Measurements from ENCODE around the gene MYH16.

DNA sequence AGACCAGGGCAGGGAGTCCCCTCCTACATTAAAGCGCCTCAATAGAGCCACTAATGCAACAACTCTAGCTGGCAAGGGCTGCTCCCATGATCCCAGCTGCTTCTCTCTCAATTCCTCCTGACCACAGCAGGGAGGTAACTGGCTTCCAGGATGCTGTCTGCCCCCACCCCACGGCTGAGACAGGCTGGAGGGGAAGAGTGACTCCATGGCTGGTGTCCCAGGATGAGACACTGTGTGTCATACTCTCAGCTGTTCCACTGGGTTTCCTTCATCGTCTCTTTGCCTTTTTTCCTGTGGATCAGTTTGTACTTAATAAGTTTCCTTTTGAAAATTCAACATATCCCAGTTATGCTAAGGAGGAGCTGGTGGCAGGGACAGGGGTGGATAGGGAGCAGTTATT lies 27.7 kb upstream of the MYH16 start:
- TF ChIP-seq POLR2AphosphoS5 (IDR thresholded peaks at IDR 0.05) (no peak), POLR2A (IDR thresholded peaks at IDR 0.05) (no peak)
- TF ChIP-seq, protein P1, sequence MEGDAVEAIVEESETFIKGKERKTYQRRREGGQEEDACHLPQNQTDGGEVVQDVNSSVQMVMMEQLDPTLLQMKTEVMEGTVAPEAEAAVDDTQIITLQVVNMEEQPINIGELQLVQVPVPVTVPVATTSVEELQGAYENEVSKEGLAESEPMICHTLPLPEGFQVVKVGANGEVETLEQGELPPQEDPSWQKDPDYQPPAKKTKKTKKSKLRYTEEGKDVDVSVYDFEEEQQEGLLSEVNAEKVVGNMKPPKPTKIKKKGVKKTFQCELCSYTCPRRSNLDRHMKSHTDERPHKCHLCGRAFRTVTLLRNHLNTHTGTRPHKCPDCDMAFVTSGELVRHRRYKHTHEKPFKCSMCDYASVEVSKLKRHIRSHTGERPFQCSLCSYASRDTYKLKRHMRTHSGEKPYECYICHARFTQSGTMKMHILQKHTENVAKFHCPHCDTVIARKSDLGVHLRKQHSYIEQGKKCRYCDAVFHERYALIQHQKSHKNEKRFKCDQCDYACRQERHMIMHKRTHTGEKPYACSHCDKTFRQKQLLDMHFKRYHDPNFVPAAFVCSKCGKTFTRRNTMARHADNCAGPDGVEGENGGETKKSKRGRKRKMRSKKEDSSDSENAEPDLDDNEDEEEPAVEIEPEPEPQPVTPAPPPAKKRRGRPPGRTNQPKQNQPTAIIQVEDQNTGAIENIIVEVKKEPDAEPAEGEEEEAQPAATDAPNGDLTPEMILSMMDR (IDR thresholded peaks at IDR 0.05) = no peak
